IPS-20b (cell line): Measurements from ENCODE around the gene VENTX.

Source experiments
- H3K27ac ChIP-seq: one replicate; pipeline ENCODE4 v1.5.1; 2013; ENCODE audit warnings: low read length
- H3K27me3 ChIP-seq: 2 replicates; pipeline ENCODE4 v1.6.1; 2013; ENCODE audit warnings: mild to moderate bottlenecking, low read length, inconsistent platforms; ENCODE audit not compliant: insufficient read depth
- H3K36me3 ChIP-seq: 2 replicates; pipeline ENCODE4 v1.6.1; 2013; ENCODE audit warnings: low read depth, mild to moderate bottlenecking, inconsistent platforms, low read length, moderate library complexity; ENCODE audit not compliant: insufficient read depth
- H3K4me1 ChIP-seq: 2 replicates; pipeline ENCODE4 v1.6.1; 2013; ENCODE audit warnings: mild to moderate bottlenecking, control low read depth, inconsistent platforms, low read length, moderate library complexity; ENCODE audit not compliant: insufficient read depth
- H3K4me3 ChIP-seq: 2 replicates; pipeline ENCODE4 v1.5.1; 2013; ENCODE audit warnings: mild to moderate bottlenecking, low read length, inconsistent platforms
- H3K9ac ChIP-seq: 2 replicates; pipeline ENCODE4 v1.6.1; 2013; ENCODE audit warnings: low read depth, mild to moderate bottlenecking, inconsistent platforms, low read length, moderate library complexity
- H3K9me3 ChIP-seq: 2 replicates; pipeline ENCODE4 v1.6.1; 2013; ENCODE audit warnings: mild to moderate bottlenecking, low read depth, low read length, inconsistent platforms; ENCODE audit not compliant: insufficient read depth

Gene VENTX

GRCh38 chr10:133196936-133197758 is 40.5 kb upstream of the VENTX start:
- Histone ChIP-seq H3K9ac (no peak overlapping the region), H3K9me3 (peaks cover 13% of the 10 kb centered on the region; the same call in 1 of the 2 replicates), H3K27me3 (no peaks in the 10 kb centered on the region), H3K36me3 (no peaks in the 10 kb centered on the region), H3K4me3 (no peak overlapping the region), H3K4me1 (no peaks in the 10 kb centered on the region), H3K27ac (no peak overlapping the region)

GRCh38 chr10:133197786-133198185 is 39.9 kb upstream of the VENTX start:
- Histone ChIP-seq H3K36me3 (no peaks in the 10 kb centered on the region), H3K4me3 (no peak overlapping the region), H3K27ac (no peak overlapping the region), H3K27me3 (no peaks in the 10 kb centered on the region), H3K9me3 (peaks cover 7% of the 10 kb centered on the region; the same call in 1 of the 2 replicates), H3K4me1 (no peaks in the 10 kb centered on the region), H3K9ac (no peak overlapping the region)

GRCh38 chr10:133198206-133198605 is 39.4 kb upstream of the VENTX start:
- H3K27ac ChIP-seq = no peak overlapping the region
- no peaks in the 10 kb centered on the region for H3K36me3 ChIP-seq
- no peaks in the 10 kb centered on the region for H3K4me1 ChIP-seq
- no peak overlapping the region for H3K4me3 ChIP-seq
- H3K27me3 ChIP-seq = no peaks in the 10 kb centered on the region
- 0 out of 2 replicates have a peak, but pooled peaks cover 4% of the 10 kb centered on the region for H3K9me3 ChIP-seq
- no peak overlapping the region for H3K9ac ChIP-seq

GRCh38 chr10:133198621-133199487 is 38.8 kb upstream of the VENTX start:
- Histone ChIP-seq H3K9me3 (0 out of 2 replicates have a peak, but pooled peaks cover 3% of the 10 kb centered on the region), H3K27ac (no peak overlapping the region), H3K4me1 (no peaks in the 10 kb centered on the region), H3K4me3 (no peak overlapping the region), H3K27me3 (no peaks in the 10 kb centered on the region), H3K9ac (no peak overlapping the region), H3K36me3 (no peaks in the 10 kb centered on the region)

- Histone ChIP-seq H3K27me3 (no peaks in the 10 kb centered on the region), H3K27ac (no peak overlapping the region), H3K36me3 (no peaks in the 10 kb centered on the region), H3K4me3 (no peak overlapping the region), H3K9ac (no peak overlapping the region), H3K4me1 (no peaks in the 10 kb centered on the region), H3K9me3 (no peaks in the 10 kb centered on the region)
Measured at GRCh38 chr10:133199488-133199885, 38.2 kb upstream of the VENTX start.

- Histone ChIP-seq H3K4me1 (no peaks in the 10 kb centered on the region), H3K9me3 (no peaks in the 10 kb centered on the region), H3K27ac (no peak overlapping the region), H3K27me3 (no peaks in the 10 kb centered on the region), H3K4me3 (no peak overlapping the region), H3K9ac (no peak overlapping the region), H3K36me3 (no peaks in the 10 kb centered on the region)
Measured at GRCh38 chr10:133199992-133200611, 37.6 kb upstream of the VENTX start.

- no peak overlapping the region for H3K4me3 ChIP-seq
- no peaks in the 10 kb centered on the region for H3K4me1 ChIP-seq
- H3K36me3 ChIP-seq = no peaks in the 10 kb centered on the region
- H3K27ac ChIP-seq = no peak overlapping the region
- H3K27me3 ChIP-seq = no peaks in the 10 kb centered on the region
- no peak overlapping the region for H3K9ac ChIP-seq
- H3K9me3 ChIP-seq = no peaks in the 10 kb centered on the region
Measured at GRCh38 chr10:133200621-133201031, 37.0 kb upstream of the VENTX start.

- Histone ChIP-seq H3K9ac (no peak overlapping the region), H3K36me3 (no peaks in the 10 kb centered on the region), H3K27me3 (no peaks in the 10 kb centered on the region), H3K9me3 (no peaks in the 10 kb centered on the region), H3K4me1 (no peaks in the 10 kb centered on the region), H3K4me3 (no peak overlapping the region), H3K27ac (no peak overlapping the region)
Measured at GRCh38 chr10:133201151-133201947, 36.3 kb upstream of the VENTX start.

- Histone ChIP-seq H3K27ac (no peak overlapping the region), H3K27me3 (no peaks in the 10 kb centered on the region), H3K4me1 (no peaks in the 10 kb centered on the region), H3K4me3 (no peak overlapping the region), H3K36me3 (no peaks in the 10 kb centered on the region), H3K9me3 (no peaks in the 10 kb centered on the region), H3K9ac (no peak overlapping the region)
Measured at GRCh38 chr10:133201948-133202725, 35.5 kb upstream of the VENTX start.

GRCh38 chr10:133202778-133203651 is 34.6 kb upstream of the VENTX start:
- no peak overlapping the region for H3K9ac ChIP-seq
- no peak overlapping the region for H3K4me3 ChIP-seq
- H3K27ac ChIP-seq = no peak overlapping the region
- no peaks in the 10 kb centered on the region for H3K36me3 ChIP-seq
- no peaks in the 10 kb centered on the region for H3K27me3 ChIP-seq
- no peaks in the 10 kb centered on the region for H3K9me3 ChIP-seq
- H3K4me1 ChIP-seq = no peaks in the 10 kb centered on the region
